CD4-positive, alpha-beta T cell treated with Interleukin-15 for 4 hours (primary cell): ENCODE data around the gene MIS18A.
"Not testable (repeated sequence)": the region's sequence is repeated elsewhere in the genome, so short reads cannot be mapped to it uniquely, and the experiment has no call there.

Experiments
- DNase-seq: peaks from one replicate; pipeline ENCODE4 v3.0.0-alpha.2; 2020; ENCODE audit warnings: low spot score

The MIS18A gene

DNA sequence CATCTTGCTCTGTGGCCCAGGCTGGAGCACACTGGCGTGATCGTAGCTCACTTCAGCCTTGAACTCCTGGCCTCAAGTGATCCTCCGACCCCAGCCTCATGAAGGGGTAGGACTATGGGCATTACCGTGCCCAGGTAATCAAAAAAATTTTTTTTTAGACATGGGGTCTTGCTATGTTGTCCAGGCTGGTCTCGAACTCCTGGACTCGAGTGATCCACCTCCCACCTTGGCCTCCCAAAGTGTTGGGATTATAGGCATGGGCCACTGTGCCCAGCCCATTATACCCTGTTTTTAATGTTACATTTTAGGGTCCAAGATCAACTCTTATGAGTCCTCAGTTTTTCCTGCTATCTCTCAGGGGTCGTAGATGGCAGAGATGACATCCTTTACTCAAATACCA lies 26.1 kb upstream of the MIS18A start:
- no peak for DNase-seq

DNA sequence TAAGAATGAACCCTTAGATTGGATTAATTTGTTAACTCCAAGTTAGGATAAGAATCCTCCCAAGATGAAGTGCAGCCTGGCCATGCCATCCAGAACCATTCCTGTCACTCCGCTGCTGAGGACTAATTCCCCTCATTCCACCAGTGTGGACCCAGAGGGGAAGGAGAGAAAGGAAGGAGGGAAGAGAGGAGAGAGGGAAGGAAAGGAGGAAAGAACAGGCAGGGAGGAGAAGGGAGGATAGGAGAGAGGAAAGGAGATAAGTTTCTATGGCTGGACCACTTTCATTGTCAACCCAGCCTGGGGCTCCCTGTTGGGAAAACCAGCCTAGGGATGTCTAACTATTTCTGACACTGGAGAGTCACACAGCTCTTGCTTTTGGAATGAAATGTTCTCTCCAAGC lies 24.5 kb upstream of the MIS18A start:
- DNase-seq: no peak

GRCh38 chr21:32302560-32302959 lies 23.7 kb upstream of the MIS18A start:
- DNase-seq: no peak

- DNase-seq: no peak
Observed at GRCh38 chr21:32301596-32301995, 22.7 kb upstream of the MIS18A start.

DNA sequence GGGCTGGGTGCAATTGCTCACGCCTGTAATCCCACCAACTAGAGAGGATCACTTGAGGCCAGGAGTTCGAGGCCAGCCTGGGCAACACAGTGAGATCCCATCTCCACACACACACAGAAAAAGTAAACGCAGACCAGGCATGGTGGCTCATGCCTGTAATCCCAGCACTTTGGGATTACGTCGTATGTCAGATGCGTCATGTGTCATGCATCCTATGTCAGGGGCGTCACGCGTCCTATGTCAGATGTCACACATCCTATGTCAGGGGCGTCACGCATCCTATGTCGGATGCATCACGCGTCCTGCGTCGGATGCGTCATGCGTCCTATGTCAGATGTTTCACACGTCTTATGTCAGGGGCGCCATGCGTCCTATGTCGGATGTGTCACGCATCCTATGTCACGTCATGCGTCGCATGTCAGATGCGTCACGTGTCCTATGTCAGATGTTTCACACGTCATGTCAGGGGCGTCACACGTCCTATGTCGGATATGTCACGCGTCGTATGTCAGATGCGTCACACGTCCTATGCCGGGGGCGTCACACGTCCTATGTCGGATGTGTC lies 21.4 kb upstream of the MIS18A start:
- no peak for DNase-seq

DNA sequence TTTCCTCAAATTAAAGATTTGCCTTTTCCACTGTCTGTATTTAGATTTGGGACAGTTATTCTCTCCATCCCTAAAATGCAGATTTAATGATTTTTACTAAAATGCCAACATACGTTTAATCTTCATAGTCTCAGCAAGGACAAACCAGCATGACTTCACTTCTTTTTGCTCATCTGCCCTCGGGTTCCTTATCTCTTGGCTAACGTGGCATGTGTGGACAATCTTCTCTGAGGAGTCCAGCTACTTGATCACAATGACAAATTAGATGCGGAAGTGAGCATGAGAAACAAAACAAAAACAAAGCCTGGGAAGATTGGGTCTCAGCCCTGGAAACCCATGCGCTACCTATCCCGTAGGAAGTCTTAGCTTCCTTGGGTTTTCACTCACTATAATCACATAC lies 20.8 kb upstream of the MIS18A start:
- no peak for DNase-seq

- DNase-seq: no peak
Observed at GRCh38 chr21:32298658-32299081, 19.8 kb upstream of the MIS18A start, which contains the start of gene MRAP. Gene MRAP (plus strand): TSS chr21:32298855. CDS start chr21:32298972, 117 bp downstream.

DNA sequence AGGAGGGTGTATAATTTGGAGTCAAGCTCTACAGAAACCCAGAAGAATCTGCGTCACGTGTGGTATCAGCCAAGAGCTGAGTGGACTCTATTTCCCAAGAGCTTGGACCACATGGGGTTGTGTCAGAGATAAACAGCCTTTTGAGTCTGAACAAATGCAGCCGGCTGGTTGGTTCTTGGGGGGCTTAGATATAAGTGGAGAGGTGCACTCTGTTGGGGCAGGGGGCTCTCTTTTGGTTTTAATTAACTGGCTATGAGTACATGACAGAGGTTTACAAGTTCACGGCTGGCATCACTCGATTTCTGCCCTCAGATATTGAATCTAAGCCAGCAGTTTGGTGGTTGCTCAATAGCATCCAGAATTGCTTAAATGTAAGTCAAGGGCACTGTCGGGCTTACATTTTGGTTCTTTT lies 19.3 kb upstream of the MIS18A start:
- DNase-seq: no peak

GRCh38 chr21:32297449-32297848 lies 18.6 kb upstream of the MIS18A start:
- DNase-seq: no peak

DNA sequence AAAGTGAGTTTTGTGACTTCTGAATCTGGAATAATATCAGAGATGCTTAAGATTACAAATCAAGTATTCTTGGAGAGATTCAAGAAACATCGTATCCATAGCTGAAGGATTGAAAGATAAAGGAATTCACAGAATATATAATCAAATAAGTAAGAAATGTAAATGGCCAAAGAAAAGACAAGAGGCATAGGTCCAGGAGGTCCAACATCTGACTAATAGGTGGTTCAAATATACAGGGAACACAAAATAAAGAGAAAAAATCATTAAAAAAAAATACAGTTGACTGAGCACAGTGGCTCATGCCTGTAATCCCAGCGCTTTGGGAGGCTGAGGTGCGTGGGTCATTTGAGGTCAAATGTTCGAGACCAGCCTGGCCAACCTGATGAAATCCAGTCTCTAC lies 6.6 kb upstream of the MIS18A start:
- DNase-seq: no peak

DNA sequence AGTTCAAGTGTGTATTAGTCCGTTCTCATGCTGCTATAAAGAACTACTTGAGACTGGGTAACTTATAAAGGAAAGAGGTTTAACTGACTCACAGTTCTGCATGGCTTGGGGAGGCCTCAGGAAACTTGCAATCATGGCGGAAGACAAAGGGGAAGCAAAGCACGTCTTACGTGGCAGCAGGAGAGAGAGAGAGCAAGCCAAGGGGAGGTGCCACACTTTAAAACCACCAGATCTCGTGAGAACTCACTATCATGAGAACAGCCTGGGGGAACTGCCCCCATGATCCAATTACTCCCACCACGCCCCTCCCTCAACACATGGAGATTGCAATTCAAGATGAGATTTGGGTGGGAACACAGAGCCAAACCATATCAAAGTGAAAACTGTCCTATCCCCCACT lies 4.1 kb upstream of the MIS18A start:
- DNase-seq: no peak

GRCh38 chr21:32281531-32281930 lies 2.7 kb upstream of the MIS18A start:
- DNase-seq: no peak

DNA sequence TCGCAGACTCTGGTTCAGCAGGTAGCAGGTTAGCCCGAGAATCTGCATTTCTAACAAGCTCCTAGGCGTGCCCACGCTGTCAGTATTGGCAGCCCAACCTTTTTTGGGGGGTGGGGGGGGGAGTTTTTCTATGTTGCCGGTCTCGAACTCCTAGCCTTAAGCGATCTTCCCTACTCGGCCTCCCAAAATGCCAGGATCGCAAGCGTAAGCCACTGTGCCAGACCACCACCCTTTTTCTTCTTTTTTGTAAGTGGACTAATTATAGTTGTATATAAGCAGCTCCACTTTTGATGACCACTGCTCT lies 480 bp upstream of the MIS18A start:
- DNase-seq: no peak

- DNase-seq: no peak
Observed at GRCh38 chr21:32278103-32278502, 746 bp downstream of the MIS18A start.

- DNase-seq: no peak
Observed at GRCh38 chr21:32276671-32277070, 2.2 kb downstream of the MIS18A start.

GRCh38 chr21:32270748-32271147 lies 8.1 kb downstream of the MIS18A start:
- DNase-seq: no peak

- DNase-seq: not testable (repeated sequence)
Observed at GRCh38 chr21:32265321-32265720, 13.5 kb downstream of the MIS18A start.

GRCh38 chr21:32261929-32262328 lies 16.9 kb downstream of the MIS18A start:
- DNase-seq: no peak

DNA sequence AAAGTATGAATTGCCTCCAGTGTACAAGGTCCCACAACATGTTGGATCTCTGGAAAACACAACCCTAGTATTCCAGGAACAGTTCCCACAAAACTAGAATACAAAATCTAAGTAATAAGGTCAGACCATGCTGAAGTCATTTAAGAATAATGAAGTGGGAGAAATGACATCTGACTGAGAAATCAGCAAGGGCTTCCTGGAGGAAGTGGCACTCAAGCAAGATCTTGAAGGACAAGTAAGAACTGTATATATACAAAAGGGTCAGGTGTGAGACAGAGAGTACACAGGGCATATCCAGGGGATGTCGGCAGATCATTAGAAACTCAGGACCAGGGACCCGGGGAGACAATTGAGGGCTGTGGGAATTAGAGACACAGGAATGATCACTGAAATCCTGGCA lies 18.7 kb downstream of the MIS18A start:
- DNase-seq: no peak

DNA sequence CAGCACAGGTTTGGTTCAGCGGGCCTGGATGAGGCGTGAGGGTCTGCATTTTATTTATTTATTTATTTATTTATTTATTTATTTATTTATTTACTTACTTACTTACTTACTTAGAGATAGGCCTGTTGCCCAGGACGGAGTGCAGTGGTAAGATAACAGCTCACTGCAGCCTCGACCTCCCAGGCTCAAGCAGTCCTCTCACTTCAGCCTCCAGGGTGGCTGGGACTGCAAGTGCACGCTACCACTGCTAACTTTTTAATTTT lies 20.1 kb downstream of the MIS18A start:
- not testable (repeated sequence) for DNase-seq

DNA sequence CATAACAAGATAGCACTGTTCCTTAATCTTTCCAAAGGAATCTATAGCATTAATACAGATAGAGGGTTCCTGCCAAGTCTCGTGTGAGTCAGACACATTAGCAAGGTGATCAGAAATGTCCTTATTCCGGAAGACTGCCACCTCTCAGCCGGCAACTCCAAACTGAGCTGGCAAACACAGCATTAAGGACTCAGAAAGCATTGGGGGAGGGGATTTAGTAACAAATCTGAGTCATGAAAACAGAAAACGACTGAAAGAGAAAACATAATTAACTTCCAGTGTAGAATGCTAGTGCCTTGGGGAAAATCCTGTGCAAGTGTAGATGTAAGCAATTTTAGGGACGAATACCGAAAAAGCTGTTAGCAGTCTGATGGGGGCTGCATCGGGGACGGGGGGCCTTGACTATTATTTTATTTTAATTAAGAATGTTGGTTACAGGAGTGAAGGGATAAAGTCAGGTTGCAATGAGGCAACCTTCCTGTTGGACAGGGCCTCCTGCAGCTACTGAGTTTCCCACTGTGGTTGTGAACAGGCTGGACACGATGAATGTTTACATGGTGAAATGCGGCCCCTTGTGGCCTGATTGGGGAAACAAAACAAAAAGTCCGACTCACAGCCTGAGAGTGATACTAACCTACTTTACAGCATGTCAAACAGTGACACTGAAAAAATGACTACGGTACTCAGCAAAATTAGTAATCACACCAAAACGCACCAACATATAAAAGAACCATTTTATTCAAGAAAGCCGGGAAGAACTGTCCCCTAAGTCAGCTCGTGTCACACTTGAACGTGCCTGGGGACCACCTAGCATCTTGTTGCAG lies 20.7 kb downstream of the MIS18A start:
- no peak for DNase-seq

- no peak for DNase-seq
Observed at GRCh38 chr21:32256873-32257620, 21.8 kb downstream of the MIS18A start.

DNA sequence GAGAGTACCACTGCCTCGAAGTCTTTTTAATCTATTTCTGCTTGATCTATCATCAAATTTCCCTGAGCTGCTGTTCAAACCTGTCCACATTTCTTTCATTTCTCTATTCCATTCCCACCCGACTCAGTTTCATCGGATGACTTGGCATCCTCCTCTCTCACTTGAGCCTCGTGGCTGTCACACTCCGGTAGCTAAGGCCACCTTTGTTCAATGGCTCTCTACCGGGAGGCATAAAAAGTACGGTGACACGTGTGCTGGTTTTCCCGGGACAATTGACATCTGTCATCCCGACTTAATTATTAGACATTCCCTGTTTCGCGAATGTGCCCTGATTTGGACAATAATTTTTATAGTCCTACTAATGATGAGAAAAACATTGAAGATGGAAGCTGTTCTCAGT lies 22.6 kb downstream of the MIS18A start:
- no peak for DNase-seq

GRCh38 chr21:32253215-32253641 lies 25.6 kb downstream of the MIS18A start:
- DNase-seq: no peak
